HL-60/S4 treated with phorbol 12-myristate 13-acetate at 8.2 ng/mL for 4 days and 3 days (cell line): ENCODE results near the gene SSBP2.
"Not testable (repeated sequence)": the region's sequence is repeated elsewhere in the genome, so short reads cannot be mapped to it uniquely, and the experiment has no call there.

ENCODE experiments used
- in situ Hi-C: fragments of 300-500 bp; cut with MboI; formaldehyde crosslinking; loops from 2 replicates; pipeline ENCODE4 v1.15.0; 2022; ENCODE audit warnings: low sequenced_read_pairs

The SSBP2 gene

GRCh38 chr5:81607693-81608092 lies 143.2 kb downstream of the SSBP2 start:
- in situ Hi-C loops: no loop called here

DNA sequence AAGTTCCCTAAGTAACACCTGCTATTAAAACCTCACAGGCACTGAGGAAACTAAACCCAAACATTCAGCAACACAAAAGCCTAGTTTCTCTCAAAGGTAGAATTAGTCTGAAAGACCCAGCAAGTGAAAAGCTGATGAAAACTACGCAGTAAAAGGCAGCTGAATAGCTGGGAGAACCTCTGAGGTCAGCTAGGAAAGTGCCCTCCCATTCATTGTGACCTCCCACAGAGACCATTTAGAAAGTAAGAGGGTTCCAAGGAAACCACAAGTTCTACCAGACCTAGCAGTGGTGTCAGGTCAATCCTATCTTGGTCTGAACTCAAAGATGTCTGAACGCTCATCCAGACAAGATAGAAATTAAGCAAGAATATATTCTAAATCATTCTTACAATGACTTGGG lies 144.7 kb downstream of the SSBP2 start:
- in situ Hi-C loops: no loop called here

DNA sequence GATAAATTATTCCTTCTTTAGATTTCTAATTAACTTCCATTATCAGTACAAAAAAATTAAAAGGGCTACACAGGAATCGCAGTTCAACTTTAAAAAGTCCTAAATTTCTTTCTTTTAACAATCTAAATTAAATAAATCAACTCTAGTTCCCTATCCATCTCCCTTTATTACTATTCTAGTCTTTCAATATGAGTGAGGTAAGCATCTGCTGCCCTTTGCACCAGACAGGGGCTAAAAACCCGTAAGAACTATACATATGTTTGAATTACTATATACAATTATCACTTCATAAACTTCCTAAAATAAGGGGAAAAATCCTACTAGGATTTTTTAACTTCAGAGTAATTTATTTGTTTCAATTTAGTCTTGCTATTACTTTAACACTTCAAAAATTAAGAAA lies 145.6 kb downstream of the SSBP2 start:
- in situ Hi-C loops: no loop called here

DNA sequence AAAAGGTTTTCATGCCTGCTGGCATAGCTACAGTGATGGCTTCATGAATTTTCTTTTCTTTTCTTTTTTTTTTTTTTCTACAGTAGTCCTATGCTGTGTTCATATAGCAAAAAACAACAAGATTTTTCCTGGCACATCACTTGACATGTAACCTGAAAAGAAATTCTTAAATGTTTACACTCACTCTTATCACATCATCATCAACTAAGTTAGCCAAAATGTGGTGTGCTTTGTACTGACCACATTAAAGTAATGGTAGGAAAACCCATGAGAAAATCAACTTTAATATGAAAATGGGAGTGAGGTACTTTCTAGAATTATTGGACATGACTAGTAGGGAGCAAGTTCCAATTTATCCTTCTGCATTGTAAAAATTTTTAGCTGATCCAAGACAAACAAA lies 146.7 kb downstream of the SSBP2 start:
- in situ Hi-C loops: no loop called here

GRCh38 chr5:81601919-81602318 lies 149.0 kb downstream of the SSBP2 start:
- in situ Hi-C loops: no loop called here

- in situ Hi-C loops: not testable (repeated sequence)
Observed at GRCh38 chr5:81592085-81592484, 158.8 kb downstream of the SSBP2 start.

- in situ Hi-C loops: no loop called here
Observed at GRCh38 chr5:81590498-81591384, 160.2 kb downstream of the SSBP2 start.

GRCh38 chr5:81579262-81579924 lies 171.5 kb downstream of the SSBP2 start:
- in situ Hi-C loops: no loop called here

DNA sequence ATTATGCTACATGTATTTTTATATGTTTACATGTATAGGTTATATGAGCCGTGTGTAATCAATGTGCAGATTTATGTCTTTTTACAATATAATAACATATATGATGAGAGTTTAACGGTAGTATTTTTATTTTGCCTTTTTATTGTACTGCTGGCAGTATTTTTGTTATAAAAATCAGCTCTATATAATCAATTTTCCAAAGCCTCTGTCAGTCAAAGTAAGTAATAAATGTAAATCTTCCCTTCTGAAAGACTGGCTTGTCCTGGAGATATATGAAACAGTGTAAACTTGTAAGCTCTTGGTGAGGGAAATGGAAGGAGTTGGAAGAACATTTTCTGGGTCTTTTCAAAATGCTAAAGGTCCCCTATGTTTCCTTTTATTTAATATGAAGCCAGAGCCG lies 173.8 kb downstream of the SSBP2 start:
- in situ Hi-C loops: no loop called here

- in situ Hi-C loops: no loop called here
Observed at GRCh38 chr5:81575924-81576323, 175.0 kb downstream of the SSBP2 start.

DNA sequence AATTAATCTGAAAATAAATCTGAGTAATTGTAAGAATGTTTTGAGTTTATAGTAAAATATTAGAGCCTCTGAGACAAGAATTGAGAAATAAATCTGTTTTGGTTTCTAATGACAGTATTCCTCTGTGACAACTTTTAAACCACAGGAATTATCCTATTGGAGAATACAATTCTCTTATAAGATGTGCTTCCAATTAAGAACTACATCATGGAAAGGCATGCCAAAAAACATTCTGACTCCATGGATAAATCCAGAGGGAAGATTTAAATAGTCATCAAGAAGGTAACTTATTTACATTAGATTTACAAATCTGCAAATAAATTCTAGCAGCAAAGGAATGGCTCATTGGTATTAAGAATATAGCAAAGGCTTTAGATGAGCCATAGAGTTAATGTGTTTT lies 178.7 kb downstream of the SSBP2 start:
- in situ Hi-C loops: no loop called here

GRCh38 chr5:81558188-81558587 lies 192.7 kb downstream of the SSBP2 start:
- in situ Hi-C loops: no loop called here

DNA sequence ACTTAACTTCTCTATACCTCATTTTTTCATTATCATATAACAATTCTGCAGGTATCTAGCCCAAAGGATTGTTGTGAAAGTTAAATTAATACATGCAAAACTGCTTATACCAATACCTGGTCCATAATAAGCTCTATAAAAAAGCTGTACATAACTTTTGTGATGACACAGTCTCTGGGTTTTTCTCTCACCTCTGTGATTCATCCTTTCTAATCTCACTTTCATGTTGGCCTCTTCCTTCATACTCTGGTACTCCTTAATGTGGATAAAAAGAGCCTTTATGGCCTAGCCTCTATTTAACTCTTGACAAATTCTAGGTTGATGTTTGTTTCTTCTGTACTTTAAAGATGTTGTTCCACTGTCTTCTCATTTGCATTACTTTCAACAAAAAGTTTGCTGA lies 194.1 kb downstream of the SSBP2 start:
- in situ Hi-C loops: no loop called here

GRCh38 chr5:81555865-81556264 lies 195.0 kb downstream of the SSBP2 start:
- in situ Hi-C loops: no loop called here

GRCh38 chr5:81554647-81555046 lies 196.2 kb downstream of the SSBP2 start:
- in situ Hi-C loops: no loop called here

DNA sequence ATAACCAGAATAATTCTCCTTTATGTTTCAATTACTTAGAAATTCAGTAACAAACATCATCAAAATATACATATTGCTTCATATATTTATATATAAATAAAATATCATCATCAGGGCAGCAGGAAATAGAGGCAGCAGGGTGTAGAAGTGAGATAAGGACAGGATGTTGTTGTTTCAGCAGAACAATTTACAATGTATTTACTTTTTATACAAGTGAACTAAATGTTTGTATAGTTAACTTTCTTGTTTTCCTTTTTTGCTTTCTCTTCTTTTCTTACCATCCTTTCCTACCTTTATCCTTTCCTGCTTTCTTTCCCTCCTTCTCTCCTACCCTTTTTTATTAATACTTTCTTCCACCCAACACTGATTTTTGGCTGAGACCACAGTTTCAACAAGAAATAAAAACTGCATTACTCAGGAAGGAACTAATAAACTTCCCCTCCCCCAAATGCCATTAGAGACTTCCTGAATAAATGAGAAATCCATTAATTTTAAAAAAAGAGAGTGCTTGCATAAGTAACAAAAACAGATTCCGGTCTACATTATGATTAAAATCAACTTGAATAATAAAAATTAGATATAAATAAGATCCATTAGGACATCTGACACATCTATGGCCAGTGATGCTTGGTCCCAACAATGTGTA lies 197.2 kb downstream of the SSBP2 start:
- in situ Hi-C loops: no loop called here

DNA sequence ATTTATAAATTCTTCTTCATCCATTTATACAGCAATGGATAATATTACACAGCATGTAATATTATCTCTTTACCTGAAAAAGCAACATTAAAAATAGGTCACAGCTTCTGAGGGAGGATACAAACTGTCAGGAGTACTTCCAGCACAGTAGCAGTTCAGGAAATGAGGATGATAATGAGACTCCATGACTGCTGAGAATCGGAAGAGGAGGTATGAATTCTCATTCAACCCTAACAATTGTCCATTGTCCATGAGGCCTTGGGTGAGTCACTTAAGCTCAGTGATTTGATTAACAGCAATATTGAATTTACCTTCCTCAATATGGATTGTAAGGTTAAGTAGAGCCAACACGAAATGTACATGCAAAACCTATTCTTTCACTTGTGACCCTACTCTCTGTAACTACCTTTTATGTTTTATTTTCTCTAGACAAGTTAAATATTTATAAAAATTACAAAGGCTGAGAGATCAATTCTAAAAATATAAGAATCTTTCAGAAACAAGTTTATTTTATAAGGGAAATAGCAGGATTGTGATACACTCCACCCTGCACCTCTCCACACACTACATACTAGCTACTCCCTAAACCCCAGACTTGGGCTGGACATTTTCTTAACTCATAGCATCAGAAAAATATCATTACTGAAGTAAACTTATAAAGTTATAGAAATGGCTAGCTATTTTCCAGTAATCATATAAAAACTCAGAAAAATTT lies 197.9 kb downstream of the SSBP2 start:
- in situ Hi-C loops: no loop called here

DNA sequence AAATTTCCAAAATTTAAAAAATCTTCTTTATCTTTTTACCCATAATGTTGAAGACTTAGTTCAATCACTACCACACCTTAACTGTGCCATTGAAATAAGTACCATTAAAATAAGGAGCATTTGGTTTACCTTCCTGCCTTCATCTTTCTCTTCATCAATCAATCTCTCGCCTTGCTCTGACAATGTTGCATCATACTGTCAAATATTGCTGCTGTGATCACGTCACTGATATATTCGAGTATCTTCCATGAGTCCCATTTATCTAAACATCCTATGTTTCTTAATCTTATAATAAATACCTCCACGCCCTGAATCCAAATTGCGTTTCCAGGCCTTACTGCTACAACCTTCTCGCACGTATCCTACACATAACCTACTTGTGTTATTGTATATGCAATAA lies 201.8 kb downstream of the SSBP2 start:
- in situ Hi-C loops: no loop called here

DNA sequence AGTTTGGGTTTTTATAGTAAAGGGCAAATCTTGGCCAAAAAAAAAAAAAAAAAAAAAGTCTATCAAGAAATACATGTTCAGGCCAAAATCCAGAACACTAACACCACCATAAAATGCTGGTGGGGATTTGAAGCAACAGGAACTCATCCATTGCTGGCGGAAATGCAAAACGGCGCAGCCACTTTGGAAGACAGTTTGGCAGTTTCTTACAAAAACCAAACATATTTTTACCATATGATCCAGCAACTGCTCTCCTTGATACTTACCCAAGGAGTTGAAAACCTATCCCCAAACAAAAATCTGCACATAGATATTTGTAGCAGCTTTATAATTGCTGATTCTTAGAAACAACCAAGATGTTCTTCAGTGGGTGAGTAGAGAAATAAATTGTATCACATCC lies 203.9 kb downstream of the SSBP2 start:
- in situ Hi-C loops: no loop called here

DNA sequence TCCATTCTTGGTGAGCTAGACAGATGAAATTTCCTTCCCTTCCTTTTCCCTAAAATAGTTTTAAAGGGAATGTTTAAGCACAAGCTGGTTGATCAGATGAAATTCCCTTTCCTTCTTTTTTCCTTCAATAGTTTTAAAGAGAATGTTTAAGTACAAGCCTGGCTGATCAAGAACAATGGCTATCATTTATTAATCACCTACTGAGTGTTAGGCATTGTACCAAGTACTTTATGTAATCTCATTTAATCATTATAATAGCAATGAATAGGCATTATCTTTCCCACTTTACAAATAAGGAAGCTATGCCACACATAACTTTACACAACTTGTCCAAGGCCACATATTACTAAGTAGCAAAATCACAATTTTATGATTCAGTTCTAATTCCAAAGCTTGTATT lies 205.0 kb downstream of the SSBP2 start:
- in situ Hi-C loops: no loop called here

DNA sequence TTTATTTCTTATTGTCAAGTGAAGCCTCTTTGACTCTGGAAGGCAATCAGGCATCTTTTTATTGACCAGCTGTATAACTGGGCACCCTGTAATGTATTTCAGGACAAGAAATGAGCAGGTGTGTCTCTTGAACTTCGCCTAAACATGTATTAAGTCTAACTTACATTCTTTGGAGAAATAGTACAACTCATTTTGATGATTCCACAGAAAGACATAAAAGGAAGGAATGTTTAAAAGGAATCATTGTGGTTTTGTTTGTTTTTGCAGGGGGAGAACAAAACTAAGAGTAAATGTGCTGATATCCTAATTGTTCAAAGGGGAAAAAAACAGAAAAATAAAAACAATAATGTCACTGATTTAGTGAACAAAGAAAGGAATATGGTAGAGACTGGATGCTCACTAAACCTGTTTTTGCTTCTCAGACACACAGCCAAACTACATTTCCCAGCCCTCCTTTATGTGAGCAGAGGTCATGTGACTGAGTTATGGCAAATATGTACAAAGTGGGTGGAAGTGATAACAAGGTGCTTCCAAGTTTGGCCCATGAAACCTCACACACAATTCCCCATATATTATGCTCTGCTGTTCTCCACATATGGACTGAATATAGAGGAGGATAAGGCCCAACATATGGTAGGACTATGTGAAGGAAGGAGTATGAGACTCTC lies 206.4 kb downstream of the SSBP2 start:
- in situ Hi-C loops: no loop called here
